Calu3 (cell line): ENCODE measurements around the gene SLC2A1. TPM values are rescaled to one million over a fixed set of nuclear protein-coding genes. Genes with fewer than 3 reads are reported as not detected.

Source experiments
- BruUV-seq: library from RNA; stranded (reverse); fragments of 400-500 nt; replicated peaks from 2 replicates; lab custom pipeline; 2021; lab: Mats Ljungman, UMichigan
- CTCF ChIA-PET: fragments of 300-600 bp; sonication (Branson Sonifier 250); formaldehyde crosslinking; loops from one replicate; lab custom pipeline; 2022; ENCODE audit warnings: antibody characterized with exemption; lab: Charles Lee
- DNase-seq: peaks from one replicate; pipeline ENCODE4 v3.0.0; 2022
- H3K27ac Mint-ChIP-seq: one replicate; pipeline ENCODE4 v1.8.0; 2022; ENCODE audit warnings: mixed read lengths; ENCODE audit not compliant: unreplicated experiment
- H3K27me3 Mint-ChIP-seq: one replicate; pipeline ENCODE4 v1.8.0; 2022; ENCODE audit warnings: mixed read lengths; ENCODE audit not compliant: unreplicated experiment
- H3K36me3 Mint-ChIP-seq: one replicate; pipeline ENCODE4 v1.8.0; 2022; ENCODE audit warnings: mild to moderate bottlenecking, moderate library complexity, mixed read lengths; ENCODE audit not compliant: insufficient read depth, unreplicated experiment
- H3K4me1 Mint-ChIP-seq: one replicate; pipeline ENCODE4 v1.8.0; 2022; ENCODE audit warnings: mild to moderate bottlenecking, low read depth, mixed read lengths; ENCODE audit not compliant: unreplicated experiment
- H3K4me3 Mint-ChIP-seq: one replicate; pipeline ENCODE4 v1.8.0; 2022; ENCODE audit warnings: mild to moderate bottlenecking, low read depth, moderate library complexity, mixed read lengths; ENCODE audit not compliant: unreplicated experiment
- H3K9me3 Mint-ChIP-seq: one replicate; pipeline ENCODE4 v1.8.0; 2022; ENCODE audit warnings: low read depth, mixed read lengths; ENCODE audit not compliant: unreplicated experiment
- CTCF ChIP-seq: fragments of 200-600 bp; IDR thresholded peaks from one replicate; pipeline ENCODE4 v1.8.0; 2022; ENCODE audit warnings: antibody characterized with exemption; ENCODE audit not compliant: unreplicated experiment
- intact Hi-C: fragments of 100-400 bp; cut with micrococcal nuclease; formaldehyde crosslinking; loops from one replicate; pipeline ENCODE4 v1.10.0; 2022; ENCODE audit not compliant: unreplicated experiment
- total RNA-seq: library from RNA; stranded (reverse); gene quantifications from 2 replicates; pipeline ENCODE4 v1.2.3, GENCODE V29; 2022

Gene SLC2A1
- total RNA-seq, 1 experiment from 2014 or later = 183 TPM

- no TSS peak for BruUV-seq
- Mint-ChIP-seq H3K4me3 (peak overlapping the region; percentile 8), H3K9me3 (no peaks in the 10 kb centered on the region), H3K36me3 (peaks cover 65% of the 10 kb centered on the region), H3K4me1 (peaks cover 77% of the 10 kb centered on the region), H3K27me3 (no peaks in the 10 kb centered on the region), H3K27ac (no peak overlapping the region)
- CTCF ChIA-PET = interaction anchor here (0.6 to 1.7 kb wide), 3 partner anchors 18 to 362 kb away, joined by 3 to 5 read pairs (median 4); no protein-coding TSS in a partner anchor
- DNase-seq = no peak
- intact Hi-C loops = no loop called here
- no peak for TF ChIP-seq CTCF
Observed at GRCh38 chr1:42949312-42950115, 9.2 kb downstream of the SLC2A1 start.

DNA sequence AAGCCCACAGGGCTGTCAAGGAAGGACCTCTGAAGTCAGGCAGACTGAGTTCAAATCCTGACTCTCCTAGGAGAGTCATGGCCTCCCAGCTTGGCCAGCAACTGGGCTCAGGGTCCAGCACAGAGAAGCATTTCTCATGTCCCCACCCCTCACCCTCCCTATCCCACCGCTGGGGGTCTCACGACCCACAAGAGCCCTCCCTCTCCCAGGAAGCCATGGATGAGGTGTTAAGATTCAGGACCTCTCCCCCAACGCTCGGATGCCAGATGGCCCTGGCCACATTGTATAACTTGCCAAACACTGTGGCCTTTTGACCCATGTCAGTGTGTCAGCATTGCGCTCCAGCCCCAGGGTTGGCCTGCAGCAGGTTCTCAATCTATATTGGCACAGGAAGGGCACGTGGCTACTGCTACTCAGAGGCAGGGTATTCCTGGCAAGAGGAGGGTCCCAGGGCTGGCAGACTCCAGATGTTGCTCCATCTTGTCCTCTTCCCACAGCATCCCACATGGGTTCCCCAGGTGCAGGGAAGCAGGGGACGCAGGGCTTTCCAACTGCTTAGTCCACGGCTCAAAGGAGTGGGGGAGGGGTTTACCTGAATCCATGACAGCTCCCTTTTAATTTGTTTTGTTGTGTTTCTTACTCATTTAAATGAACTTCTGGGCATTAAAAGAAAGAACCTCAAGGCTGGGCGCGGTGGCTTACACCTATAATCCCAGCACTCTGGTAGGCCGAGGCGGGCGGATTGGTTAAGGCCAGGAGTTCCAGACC lies 10.5 kb downstream of the SLC2A1 start:
- BruUV-seq = no TSS peak
- Mint-ChIP-seq H3K27ac (no peak overlapping the region), H3K9me3 (no peaks in the 10 kb centered on the region), H3K27me3 (no peaks in the 10 kb centered on the region), H3K36me3 (peaks cover 65% of the 10 kb centered on the region), H3K4me3 (no peak overlapping the region), H3K4me1 (peaks cover 82% of the 10 kb centered on the region)
- CTCF ChIA-PET = interaction anchor here (0.7 to 1.7 kb wide), 2 partner anchors 11 to 19 kb away, joined by 4 to 5 read pairs; no protein-coding TSS in a partner anchor
- intact Hi-C loops = no loop called here
- DNase-seq = no peak
- TF ChIP-seq CTCF = no peak

- Mint-ChIP-seq H3K27ac (peak overlapping the region; percentile 42), H3K27me3 (no peaks in the 10 kb centered on the region), H3K4me3 (no peak overlapping the region), H3K9me3 (no peaks in the 10 kb centered on the region), H3K4me1 (peaks cover 82% of the 10 kb centered on the region), H3K36me3 (peaks cover 75% of the 10 kb centered on the region)
- no TSS peak for BruUV-seq
- DNase-seq = no peak
- CTCF ChIA-PET = no interaction called here
- intact Hi-C loops = no loop called here
- no peak for TF ChIP-seq CTCF
Observed at GRCh38 chr1:42947117-42947516, 11.6 kb downstream of the SLC2A1 start.

DNA sequence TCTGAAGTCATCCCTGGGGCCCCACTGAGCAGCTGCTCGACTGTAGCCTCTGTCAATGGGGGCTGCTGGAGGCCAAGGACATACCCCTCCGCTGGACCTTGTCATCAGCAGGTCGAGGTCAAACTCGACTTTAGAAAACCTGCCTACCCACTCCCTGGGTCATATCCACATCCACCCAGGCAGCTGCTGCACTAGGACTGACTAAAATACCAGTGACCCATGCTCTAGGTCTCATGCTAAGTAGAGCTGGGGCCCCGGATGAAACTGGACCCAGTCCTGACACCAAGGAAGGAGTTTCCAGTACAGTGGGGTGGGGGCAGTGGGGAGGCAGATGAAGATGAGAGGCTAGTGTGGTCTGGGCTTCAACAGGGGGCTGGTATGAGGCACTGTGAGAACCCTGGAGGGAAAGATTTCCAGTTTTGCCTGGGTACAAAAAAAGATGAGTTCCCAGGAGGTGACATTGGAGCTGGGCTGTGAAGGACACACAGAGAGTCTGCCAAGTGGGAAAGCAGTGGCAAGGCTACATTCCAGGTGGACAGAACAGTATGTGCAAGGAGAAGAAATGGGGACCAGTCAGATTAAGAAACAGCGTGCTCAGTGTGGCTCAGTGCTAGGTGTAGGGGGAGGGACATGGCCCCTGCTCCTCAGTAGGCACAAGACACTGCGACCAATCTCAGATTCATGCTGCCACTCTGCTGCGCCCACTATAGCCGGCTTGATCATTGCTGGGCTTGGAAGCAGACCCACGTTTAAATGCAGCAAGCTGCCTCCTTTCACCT lies 12.4 kb downstream of the SLC2A1 start:
- BruUV-seq = no TSS peak
- H3K4me3 Mint-ChIP-seq = no peak overlapping the region
- H3K27me3 Mint-ChIP-seq = no peaks in the 10 kb centered on the region
- intact Hi-C loops = no loop called here
- CTCF ChIA-PET = no interaction called here
- no peak for DNase-seq
- H3K4me1 Mint-ChIP-seq = peaks cover 82% of the 10 kb centered on the region
- H3K9me3 Mint-ChIP-seq = no peaks in the 10 kb centered on the region
- TF ChIP-seq CTCF = no peak
- H3K36me3 Mint-ChIP-seq = peaks cover 75% of the 10 kb centered on the region
- peak overlapping the region; percentile 31 for H3K27ac Mint-ChIP-seq
